ENCODE results near the gene KIAA1958. TPM values are rescaled to one million over a fixed set of nuclear protein-coding genes. Genes with fewer than 3 reads are reported as not detected.
"Not testable (repeated sequence)": the region's sequence is repeated elsewhere in the genome, so short reads cannot be mapped to it uniquely, and the experiment has no call there.

Gene KIAA1958
- total RNA-seq, 4 donors from 2014 or later, result 1.3 to 4.0 (median 2.6) TPM

GRCh38 chr9:112505607-112506006 lies 19.0 kb downstream of the KIAA1958 start:
- no peak for DNase-seq
- H3K4me1 ChIP-seq, result no peaks in the 10 kb centered on the region
- no peak overlapping the region for H3K27ac ChIP-seq
- TF ChIP-seq CTCF (IDR thresholded peaks at IDR 0.05 in 4 of 5, conservative IDR thresholded peaks at IDR 0.05 in 1 of 5) (no peak), POLR2A (IDR thresholded peaks at IDR 0.05) (no peak)
- H3K4me3 ChIP-seq, result no peak overlapping the region
- in situ Hi-C loops (cut with MboI; ENCODE audit: low sequenced_read_pairs in 4 of 4), result no loop called here
- intact Hi-C loops (cut with DNase I; ENCODE audit: low total_unique reads), result no loop called here
- no peaks in the 10 kb centered on the region for H3K9me3 ChIP-seq
- ATAC-seq, result no peak
- H3K27me3 ChIP-seq, result no peaks in the 10 kb centered on the region
- H3K36me3 ChIP-seq, result no peaks in the 10 kb centered on the region

- intact Hi-C loops (cut with DNase I; ENCODE audit: low total_unique reads), result no loop called here
- TF ChIP-seq POLR2A (IDR thresholded peaks at IDR 0.05) (no peak), CTCF (IDR thresholded peaks at IDR 0.05 in 4 of 5, conservative IDR thresholded peaks at IDR 0.05 in 1 of 5) (no peak)
- DNase-seq, result no peak
- Histone ChIP-seq H3K4me1 (no peaks in the 10 kb centered on the region), H3K9me3 (no peaks in the 10 kb centered on the region), H3K27me3 (no peaks in the 10 kb centered on the region), H3K4me3 (no peak overlapping the region), H3K27ac (no peak overlapping the region), H3K36me3 (no peaks in the 10 kb centered on the region)
- ATAC-seq, result no peak
- in situ Hi-C loops (cut with MboI; ENCODE audit: low sequenced_read_pairs in 4 of 4), result no loop called here
These were observed 19.9 kb downstream of the KIAA1958 start for GRCh38 chr9:112506571-112506970.

GRCh38 chr9:112507001-112507680 lies 20.5 kb downstream of the KIAA1958 start:
- TF ChIP-seq POLR2A (IDR thresholded peaks at IDR 0.05) (no peak), CTCF (IDR thresholded peaks at IDR 0.05 in 4 of 5, conservative IDR thresholded peaks at IDR 0.05 in 1 of 5) (no peak)
- no peak overlapping the region for H3K27ac ChIP-seq
- intact Hi-C loops (cut with DNase I; ENCODE audit: low total_unique reads) (no loop called here), in situ Hi-C loops (cut with MboI; ENCODE audit: low sequenced_read_pairs in 4 of 4) (no loop called here)
- ATAC-seq (no peak), DNase-seq (no peak)
- H3K4me3 ChIP-seq, result no peak overlapping the region
- no peaks in the 10 kb centered on the region for H3K36me3 ChIP-seq
- no peaks in the 10 kb centered on the region for H3K27me3 ChIP-seq
- H3K9me3 ChIP-seq, result no peaks in the 10 kb centered on the region
- H3K4me1 ChIP-seq, result no peaks in the 10 kb centered on the region

- intact Hi-C loops (cut with DNase I; ENCODE audit: low total_unique reads), result no loop called here
- H3K4me3 ChIP-seq, result no peak overlapping the region
- no peaks in the 10 kb centered on the region for H3K4me1 ChIP-seq
- no peaks in the 10 kb centered on the region for H3K36me3 ChIP-seq
- in situ Hi-C loops (cut with MboI; ENCODE audit: low sequenced_read_pairs in 4 of 4), result no loop called here
- H3K9me3 ChIP-seq, result no peaks in the 10 kb centered on the region
- no peak for ATAC-seq
- H3K27me3 ChIP-seq, result no peaks in the 10 kb centered on the region
- DNase-seq, result no peak
- no peak for TF ChIP-seq POLR2A (IDR thresholded peaks at IDR 0.05)
- TF ChIP-seq CTCF (IDR thresholded peaks at IDR 0.05 in 4 of 5, conservative IDR thresholded peaks at IDR 0.05 in 1 of 5), result no peak
- H3K27ac ChIP-seq, result no peak overlapping the region
These were observed 21.8 kb downstream of the KIAA1958 start for GRCh38 chr9:112508377-112508776.

- H3K36me3 ChIP-seq; H3K27me3 ChIP-seq; DNase-seq; H3K4me3 ChIP-seq; H3K9me3 ChIP-seq; intact Hi-C loops (cut with DNase I; ENCODE audit: low total_unique reads); H3K27ac ChIP-seq; in situ Hi-C loops (cut with MboI; ENCODE audit: low sequenced_read_pairs in 4 of 4); ATAC-seq; H3K4me1 ChIP-seq: not testable (repeated sequence)
These were observed 25.8 kb downstream of the KIAA1958 start for GRCh38 chr9:112512377-112512776.

All from gastrocnemius medialis (tissue), 4 donors.